Measurements from ENCODE around the gene HS3ST3B1.

Gene HS3ST3B1

GRCh38 chr17:14306596-14306995 is 5.7 kb downstream of the HS3ST3B1 start:
- POLR2A ChIA-PET = interaction anchor here (1.0 kb wide), 1 partner anchor 9 kb away, joined by 3 read pairs; no protein-coding TSS in a partner anchor
- CTCF ChIA-PET = interaction anchor here (1.0 kb wide), 2 partner anchors 9 to 15 kb away, joined by 3 to 4 read pairs; no protein-coding TSS in a partner anchor
- no peak overlapping the region for H3K27ac ChIP-seq (ENCODE audit: insufficient read depth in 1 of 2, low read depth in 1 of 2, low read length in 2 of 2, poor library complexity in 1 of 2, severe bottlenecking in 2 of 2)
- peaks cover 8 to 40% (median 37%) of the 10 kb centered on the region in 4 experiments for H3K4me1 ChIP-seq (ENCODE audit: control extremely low read depth in 1 of 4, control insufficient read depth in 4 of 4, insufficient read depth in 4 of 4, low read length in 3 of 4)
- H3K9me3 ChIP-seq (ENCODE audit: control extremely low read depth in 1 of 5, control insufficient read depth in 4 of 5, insufficient read depth in 2 of 5, low read depth in 1 of 5, low read length in 4 of 5) = peaks cover 0 to 2% (median 0%) of the 10 kb centered on the region in 5 experiments
- H3K36me3 ChIP-seq (ENCODE audit: control insufficient read depth in 4 of 4, insufficient read depth in 4 of 4, low read length in 3 of 4) = peaks cover 0 to 11% (median 0%) of the 10 kb centered on the region in 4 experiments
- DNase-seq = no peak
- H3K4me3 ChIP-seq (ENCODE audit: control insufficient read depth in 1 of 7, extremely low read depth in 1 of 7, insufficient read depth in 4 of 7, low read depth in 2 of 7, low read length in 6 of 7) = no peak overlapping the region
- H3K27me3 ChIP-seq (replicated peaks in 2 of 5; ENCODE audit: control insufficient read depth in 4 of 5, insufficient read depth in 5 of 5, low read length in 4 of 5) = peaks cover 0 to 25% (median 18%) of the 10 kb centered on the region in 5 experiments

DNA sequence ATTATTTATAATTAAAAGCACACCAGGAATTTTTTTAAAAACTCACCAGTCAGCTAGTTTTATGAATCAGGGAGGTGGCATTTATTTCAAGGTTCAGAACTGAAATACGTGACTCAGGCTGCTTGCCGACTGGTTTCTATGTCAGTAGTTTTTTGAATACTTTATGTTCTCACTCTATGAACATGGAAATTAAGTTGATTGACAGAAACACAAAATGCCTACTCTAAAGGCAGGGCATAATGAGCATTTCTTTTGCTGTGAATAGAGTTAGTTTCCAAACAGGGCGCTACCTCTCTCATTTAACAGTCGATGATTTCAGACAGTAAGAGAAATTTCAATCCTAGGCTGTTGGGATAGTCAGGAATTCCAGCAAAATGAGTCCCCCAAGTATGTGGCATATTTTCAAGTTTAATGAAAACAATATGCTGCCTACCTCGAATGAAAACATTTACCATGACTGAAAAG is 6.7 kb downstream of the HS3ST3B1 start:
- DNase-seq = no peak
- POLR2A ChIA-PET = no interaction called here
- Histone ChIP-seq H3K27ac (ENCODE audit: insufficient read depth in 1 of 2, low read depth in 1 of 2, low read length in 2 of 2, poor library complexity in 1 of 2, severe bottlenecking in 2 of 2) (peak overlapping the region in 1 of 2 experiments; percentile 55), H3K4me1 (ENCODE audit: control extremely low read depth in 1 of 4, control insufficient read depth in 4 of 4, insufficient read depth in 4 of 4, low read length in 3 of 4) (peaks cover 10 to 42% (median 36%) of the 10 kb centered on the region in 4 experiments), H3K4me3 (ENCODE audit: control insufficient read depth in 1 of 7, extremely low read depth in 1 of 7, insufficient read depth in 4 of 7, low read depth in 2 of 7, low read length in 6 of 7) (no peak overlapping the region), H3K27me3 (replicated peaks in 2 of 5; ENCODE audit: control insufficient read depth in 4 of 5, insufficient read depth in 5 of 5, low read length in 4 of 5) (peaks cover 0 to 25% (median 18%) of the 10 kb centered on the region in 5 experiments), H3K36me3 (ENCODE audit: control insufficient read depth in 4 of 4, insufficient read depth in 4 of 4, low read length in 3 of 4) (peaks cover 0 to 11% (median 0%) of the 10 kb centered on the region in 4 experiments), H3K9me3 (ENCODE audit: control extremely low read depth in 1 of 5, control insufficient read depth in 4 of 5, insufficient read depth in 2 of 5, low read depth in 1 of 5, low read length in 4 of 5) (peaks cover 0 to 2% (median 0%) of the 10 kb centered on the region in 5 experiments)
- CTCF ChIA-PET = interaction anchor here (1.0 kb wide), 1 partner anchor 10 kb away, joined by 4 read pairs; no protein-coding TSS in a partner anchor
- WGBS (ENCODE audit: insufficient coverage) = 83% methylated on average over 1 of the region's 5 CpGs

- peaks cover 0 to 14% (median 0%) of the 10 kb centered on the region in 4 experiments for H3K36me3 ChIP-seq (ENCODE audit: control insufficient read depth in 4 of 4, insufficient read depth in 4 of 4, low read length in 3 of 4)
- H3K4me1 ChIP-seq (ENCODE audit: control extremely low read depth in 1 of 4, control insufficient read depth in 4 of 4, insufficient read depth in 4 of 4, low read length in 3 of 4) = peaks cover 10 to 32% (median 27%) of the 10 kb centered on the region in 4 experiments
- H3K9me3 ChIP-seq (ENCODE audit: control extremely low read depth in 1 of 5, control insufficient read depth in 4 of 5, insufficient read depth in 2 of 5, low read depth in 1 of 5, low read length in 4 of 5) = peaks cover 0 to 2% (median 0%) of the 10 kb centered on the region in 5 experiments
- ChIA-PET POLR2A (interaction anchor here (0.5 kb wide), 1 partner anchor 798 kb away, joined by 3 read pairs; no protein-coding TSS in a partner anchor), CTCF (no interaction called here)
- H3K27me3 ChIP-seq (replicated peaks in 2 of 5; ENCODE audit: control insufficient read depth in 4 of 5, insufficient read depth in 5 of 5, low read length in 4 of 5) = peaks cover 0 to 17% (median 13%) of the 10 kb centered on the region in 5 experiments
- DNase-seq = no peak
- peak overlapping the region in 1 of 2 experiments; percentile 55 for H3K27ac ChIP-seq (ENCODE audit: insufficient read depth in 1 of 2, low read depth in 1 of 2, low read length in 2 of 2, poor library complexity in 1 of 2, severe bottlenecking in 2 of 2)
- peak overlapping the region; percentile 24 to 82 (median 56) for H3K4me3 ChIP-seq (ENCODE audit: control insufficient read depth in 1 of 7, extremely low read depth in 1 of 7, insufficient read depth in 4 of 7, low read depth in 2 of 7, low read length in 6 of 7)
- 76% methylated on average over 4 of the region's 4 CpGs for WGBS (ENCODE audit: insufficient coverage)
These were observed 7.7 kb downstream of the HS3ST3B1 start for GRCh38 chr17:14308636-14308964.

- peak overlapping the region in 1 of 2 experiments; percentile 55 for H3K27ac ChIP-seq (ENCODE audit: insufficient read depth in 1 of 2, low read depth in 1 of 2, low read length in 2 of 2, poor library complexity in 1 of 2, severe bottlenecking in 2 of 2)
- H3K27me3 ChIP-seq (replicated peaks in 2 of 5; ENCODE audit: control insufficient read depth in 4 of 5, insufficient read depth in 5 of 5, low read length in 4 of 5) = peaks cover 0 to 17% (median 7%) of the 10 kb centered on the region in 5 experiments
- CTCF ChIA-PET = interaction anchor here (1.1 kb wide), 1 partner anchor 49 kb away, joined by 3 read pairs; no protein-coding TSS in a partner anchor
- H3K9me3 ChIP-seq (ENCODE audit: control extremely low read depth in 1 of 5, control insufficient read depth in 4 of 5, insufficient read depth in 2 of 5, low read depth in 1 of 5, low read length in 4 of 5) = peaks cover 0 to 2% (median 0%) of the 10 kb centered on the region in 5 experiments
- H3K36me3 ChIP-seq (ENCODE audit: control insufficient read depth in 4 of 4, insufficient read depth in 4 of 4, low read length in 3 of 4) = peaks cover 0 to 14% (median under 1%) of the 10 kb centered on the region in 4 experiments
- POLR2A ChIA-PET = interaction anchor here (0.5 to 0.7 kb wide), 2 partner anchors 11 to 799 kb away, joined by 3 to 4 read pairs; no protein-coding TSS in a partner anchor
- H3K4me1 ChIP-seq (ENCODE audit: control extremely low read depth in 1 of 4, control insufficient read depth in 4 of 4, insufficient read depth in 4 of 4, low read length in 3 of 4) = peaks cover 10 to 26% (median 21%) of the 10 kb centered on the region in 4 experiments
- 10% methylated on average over 70 of the region's 71 CpGs for WGBS (ENCODE audit: insufficient coverage)
- H3K4me3 ChIP-seq (ENCODE audit: control insufficient read depth in 1 of 7, extremely low read depth in 1 of 7, insufficient read depth in 4 of 7, low read depth in 2 of 7, low read length in 6 of 7) = peak overlapping the region; percentile 24 to 82 (median 68)
- DNase-seq = peak; percentile 84 to 92 (median 91)
These were observed 8.3 kb downstream of the HS3ST3B1 start for GRCh38 chr17:14308965-14309879.

GRCh38 chr17:14310101-14310500 is 9.2 kb downstream of the HS3ST3B1 start:
- Histone ChIP-seq H3K27ac (ENCODE audit: insufficient read depth in 1 of 2, low read depth in 1 of 2, low read length in 2 of 2, poor library complexity in 1 of 2, severe bottlenecking in 2 of 2) (no peak overlapping the region), H3K9me3 (ENCODE audit: control extremely low read depth in 1 of 5, control insufficient read depth in 4 of 5, insufficient read depth in 2 of 5, low read depth in 1 of 5, low read length in 4 of 5) (peaks cover 0 to 2% (median 0%) of the 10 kb centered on the region in 5 experiments), H3K27me3 (replicated peaks in 2 of 5; ENCODE audit: control insufficient read depth in 4 of 5, insufficient read depth in 5 of 5, low read length in 4 of 5) (peaks cover 0 to 11% (median 2%) of the 10 kb centered on the region in 5 experiments), H3K4me1 (ENCODE audit: control extremely low read depth in 1 of 4, control insufficient read depth in 4 of 4, insufficient read depth in 4 of 4, low read length in 3 of 4) (peaks cover 8 to 26% (median 19%) of the 10 kb centered on the region in 4 experiments), H3K36me3 (ENCODE audit: control insufficient read depth in 4 of 4, insufficient read depth in 4 of 4, low read length in 3 of 4) (peaks cover 0 to 13% (median 2%) of the 10 kb centered on the region in 4 experiments), H3K4me3 (ENCODE audit: control insufficient read depth in 1 of 7, extremely low read depth in 1 of 7, insufficient read depth in 4 of 7, low read depth in 2 of 7, low read length in 6 of 7) (peak overlapping the region in 1 of 7 experiments; percentile 82)
- ChIA-PET POLR2A (no interaction called here), CTCF (interaction anchor here (1.1 kb wide), 1 partner anchor 48 kb away, joined by 3 read pairs; no protein-coding TSS in a partner anchor)
- no peak for DNase-seq
- 100% methylated on average over 10 of the region's 13 CpGs for WGBS (ENCODE audit: insufficient coverage)

GRCh38 chr17:14310605-14311004 is 9.7 kb downstream of the HS3ST3B1 start:
- Histone ChIP-seq H3K9me3 (ENCODE audit: control extremely low read depth in 1 of 5, control insufficient read depth in 4 of 5, insufficient read depth in 2 of 5, low read depth in 1 of 5, low read length in 4 of 5) (peaks cover 0 to 2% (median 0%) of the 10 kb centered on the region in 5 experiments), H3K36me3 (ENCODE audit: control insufficient read depth in 4 of 4, insufficient read depth in 4 of 4, low read length in 3 of 4) (peaks cover 0 to 11% (median 2%) of the 10 kb centered on the region in 4 experiments), H3K4me1 (ENCODE audit: control extremely low read depth in 1 of 4, control insufficient read depth in 4 of 4, insufficient read depth in 4 of 4, low read length in 3 of 4) (peaks cover 4 to 26% (median 19%) of the 10 kb centered on the region in 4 experiments), H3K4me3 (ENCODE audit: control insufficient read depth in 1 of 7, extremely low read depth in 1 of 7, insufficient read depth in 4 of 7, low read depth in 2 of 7, low read length in 6 of 7) (no peak overlapping the region), H3K27ac (ENCODE audit: insufficient read depth in 1 of 2, low read depth in 1 of 2, low read length in 2 of 2, poor library complexity in 1 of 2, severe bottlenecking in 2 of 2) (no peak overlapping the region), H3K27me3 (replicated peaks in 2 of 5; ENCODE audit: control insufficient read depth in 4 of 5, insufficient read depth in 5 of 5, low read length in 4 of 5) (peaks cover 0 to 11% (median 0%) of the 10 kb centered on the region in 5 experiments)
- ChIA-PET POLR2A (no interaction called here), CTCF (no interaction called here)
- WGBS (ENCODE audit: insufficient coverage) = 98% methylated on average over 5 of the region's 7 CpGs
- no peak for DNase-seq

All from common myeloid progenitor, CD34-positive (primary cell).